ENCODE data around the gene FLNB.

Gene FLNB

GRCh38 chr3:58082047-58082446, 73.8 kb downstream of the FLNB start:
- peak in 1 of 4 experiments; percentile 11 for DNase-seq

- DNase-seq = no peak
Observed at GRCh38 chr3:58084166-58084565, 75.9 kb downstream of the FLNB start.

- DNase-seq = no peak
Observed at GRCh38 chr3:58084788-58085543, 76.7 kb downstream of the FLNB start.

- DNase-seq = no peak
Observed at GRCh38 chr3:58085616-58086015, 77.4 kb downstream of the FLNB start.

GRCh38 chr3:58088501-58088900, 80.3 kb downstream of the FLNB start:
- DNase-seq = no peak

GRCh38 chr3:58090351-58090750, 82.1 kb downstream of the FLNB start:
- no peak for DNase-seq

- DNase-seq = no peak
Observed at GRCh38 chr3:58092521-58092920, 84.3 kb downstream of the FLNB start.

GRCh38 chr3:58093574-58094195, 85.5 kb downstream of the FLNB start:
- no peak for DNase-seq

GRCh38 chr3:58094657-58095056, 86.4 kb downstream of the FLNB start:
- no peak for DNase-seq

GRCh38 chr3:58095603-58096138, 87.4 kb downstream of the FLNB start:
- no peak for DNase-seq

- no peak for DNase-seq
Observed at GRCh38 chr3:58098531-58098930, 90.3 kb downstream of the FLNB start.

GRCh38 chr3:58099865-58100264, 91.6 kb downstream of the FLNB start:
- no peak for DNase-seq

GRCh38 chr3:58101499-58102389, 93.5 kb downstream of the FLNB start:
- DNase-seq = no peak

- DNase-seq = no peak
Observed at GRCh38 chr3:58102390-58102750, 94.1 kb downstream of the FLNB start.

- DNase-seq = no peak
Observed at GRCh38 chr3:58102976-58103451, 94.8 kb downstream of the FLNB start.

GRCh38 chr3:58104151-58104550, 95.9 kb downstream of the FLNB start:
- DNase-seq = no peak

- no peak for DNase-seq
Observed at GRCh38 chr3:58104712-58105111, 96.5 kb downstream of the FLNB start.

- no peak for DNase-seq
Observed at GRCh38 chr3:58105196-58105595, 97.0 kb downstream of the FLNB start.

GRCh38 chr3:58106061-58106460, 97.8 kb downstream of the FLNB start:
- no peak for DNase-seq

GRCh38 chr3:58106640-58107039, 98.4 kb downstream of the FLNB start:
- no peak for DNase-seq

GRCh38 chr3:58107597-58107996, 99.4 kb downstream of the FLNB start:
- no peak for DNase-seq

- no peak for DNase-seq
Observed at GRCh38 chr3:58109752-58110151, 101.5 kb downstream of the FLNB start.

- DNase-seq = no peak
Observed at GRCh38 chr3:58111513-58112184, 103.4 kb downstream of the FLNB start.

Data from activated naive CD4-positive, alpha-beta T cell (primary cell).